Measurements from ENCODE around the gene EIF4G3. TPM values are rescaled to one million over a fixed set of nuclear protein-coding genes. Genes with fewer than 3 reads are reported as not detected.
A peak's percentile ranks its signal among the peaks of the same experiment; 100 is the strongest.

EIF4G3 gene
- total and polyA plus RNA-seq, 9 of the 15 experiments (the other 6 are each of a cell fraction or from before 2014, with no cell fraction given), result 6.7 to 40.5 (median 32.1) TPM

GRCh38 chr1:21198929-21199328 is 22.2 kb upstream of the EIF4G3 start (continued):
- TF ChIP-seq HMBOX1 (IDR thresholded peaks at IDR 0.05) (no peak), DLX4 (CRISPR knock-in tag; IDR thresholded peaks at IDR 0.05) (no peak), RBM25 (IDR thresholded peaks at IDR 0.05; ENCODE audit: low read depth, low read length, severe bottlenecking) (no peak), ZNF263 (CRISPR knock-in tag; IDR thresholded peaks at IDR 0.05; ENCODE audit: borderline replicate concordance) (no peak), ZNF518B (CRISPR knock-in tag; IDR thresholded peaks at IDR 0.05) (no peak), ZNF668 (CRISPR knock-in tag; IDR thresholded peaks at IDR 0.05) (no peak), SAFB (IDR thresholded peaks at IDR 0.05; ENCODE audit: borderline replicate concordance, low read depth, low read length) (no peak), HOMEZ (CRISPR knock-in tag; IDR thresholded peaks at IDR 0.05) (no peak), PHF21A (IDR thresholded peaks at IDR 0.05; ENCODE audit: borderline replicate concordance, low read depth) (no peak), HDAC2 (IDR thresholded peaks at IDR 0.05) (peak; percentile 40; the same call in 1 of the 2 replicates), ZNF41 (CRISPR knock-in tag; conservative IDR thresholded peaks at IDR 0.05) (no peak), SMARCA5 (IDR thresholded peaks at IDR 0.05) (no peak), KHSRP (IDR thresholded peaks at IDR 0.05) (no peak), TOE1 (IDR thresholded peaks at IDR 0.05; ENCODE audit: borderline replicate concordance) (no peak), TOE1 (CRISPR knock-in tag; IDR thresholded peaks at IDR 0.05; ENCODE audit: borderline replicate concordance, low read depth) (no peak), HNRNPLL (IDR thresholded peaks at IDR 0.05; ENCODE audit: low read depth, low read length, poor library complexity, severe bottlenecking) (peak; percentile 69), U2AF2 (optimal IDR thresholded peaks at IDR 0.05; ENCODE audit: low read depth, low read length) (no peak), PCBP1 (IDR thresholded peaks at IDR 0.05; ENCODE audit: low read depth, low read length, poor library complexity, severe bottlenecking) (no peak), HNRNPL (IDR thresholded peaks at IDR 0.05; ENCODE audit: low read depth, low read length) (no peak), POLR2A (conservative IDR thresholded peaks at IDR 0.05) (no peak), NEUROD1 (IDR thresholded peaks at IDR 0.05; ENCODE audit: borderline replicate concordance, low read depth, low read length, partially characterized antibody) (peak; percentile 90), KLF6 (CRISPR knock-in tag; IDR thresholded peaks at IDR 0.05; ENCODE audit: borderline replicate concordance) (no peak)

Data from K562 (cell line).